Panc1 (cell line): ENCODE measurements around the gene CFAP77. TPM values are rescaled to one million over a fixed set of nuclear protein-coding genes. Genes with fewer than 3 reads are reported as not detected.

Experiments
- ATAC-seq: fragments of 200-7000 bp; cut with Tn5 transposase; 2 replicates; pipeline ENCODE4 v1.9.1; 2020; ENCODE audit warnings: mild to moderate bottlenecking, moderate library complexity
- BruUV-seq: library from RNA; stranded (reverse); fragments of 400-500 nt; replicated peaks from 2 replicates; lab custom pipeline; 2021; lab: Mats Ljungman, UMichigan
- CTCF ChIA-PET: fragments of 300-600 bp; sonication (Branson Sonifier 250); formaldehyde crosslinking; loops from one replicate; lab custom pipeline; 2022; ENCODE audit warnings: antibody characterized with exemption; lab: Charles Lee
- POLR2A ChIA-PET: fragments of 300-600 bp; sonication (Branson Sonifier 250); formaldehyde crosslinking; loops from one replicate; lab custom pipeline; 2022; ENCODE audit warnings: antibody characterized with exemption; lab: Charles Lee
- DNase-seq: peaks from one replicate; pipeline ENCODE4 v3.0.0-alpha.2; 2010; ENCODE audit warnings: low read depth, low spot score
- H3K27ac ChIP-seq: 2 replicates; pipeline ENCODE4 v1.5.1; 2011; ENCODE audit warnings: mild to moderate bottlenecking, low read length, inconsistent platforms
- H3K27me3 ChIP-seq: fragments of 200-500 bp; sonication (Bioruptor generic); 2 replicates; pipeline ENCODE4 v1.6.0; 2014; ENCODE audit warnings: low read length, inconsistent platforms; ENCODE audit not compliant: control insufficient read depth, insufficient read depth
- H3K36me3 ChIP-seq: fragments of 200-500 bp; sonication (Bioruptor generic); 2 replicates; pipeline ENCODE4 v1.5.1; 2014; ENCODE audit warnings: inconsistent platforms, mild to moderate bottlenecking, low read length, moderate library complexity; ENCODE audit not compliant: control insufficient read depth, insufficient read depth
- H3K4me1 ChIP-seq: 2 replicates; pipeline ENCODE4 v1.5.1; 2011; ENCODE audit warnings: inconsistent platforms, mild to moderate bottlenecking, low read length, moderate library complexity; ENCODE audit not compliant: control insufficient read depth, insufficient read depth
- H3K4me3 ChIP-seq, 2 experiments: 2 replicates each; pipeline ENCODE4 v1.5.1; 2011 to 2012; ENCODE audit warnings: low read depth in 2 of 2, low read length in 2 of 2, mild to moderate bottlenecking in 2 of 2, inconsistent platforms in 1 of 2, moderate library complexity in 1 of 2
- H3K9me3 ChIP-seq: fragments of 200-500 bp; sonication (Bioruptor generic); 2 replicates; pipeline ENCODE4 v1.5.1; 2014; ENCODE audit warnings: low read depth, mild to moderate bottlenecking, inconsistent platforms, low read length, moderate library complexity; ENCODE audit not compliant: control insufficient read depth, insufficient read depth
- POLR2AphosphoS5 ChIP-seq: IDR thresholded peaks from 2 replicates; pipeline ENCODE4 v1.6.1; 2012; ENCODE audit warnings: mild to moderate bottlenecking, low read depth, low read length, moderate library complexity
- REST ChIP-seq, 2 experiments: IDR thresholded peaks; 2 replicates each; pipeline ENCODE4 v1.6.1; 2011 to 2012; ENCODE audit warnings: low read depth in 2 of 2, control low read depth in 1 of 2, low read length in 1 of 2, mild to moderate bottlenecking in 1 of 2, moderate library complexity in 1 of 2; ENCODE audit not compliant: insufficient read depth in 1 of 2
- SIN3A ChIP-seq: IDR thresholded peaks from 2 replicates; pipeline ENCODE4 v1.6.1; 2012; ENCODE audit warnings: low read depth, mild to moderate bottlenecking, low read length, moderate library complexity, borderline replicate concordance; ENCODE audit not compliant: insufficient read depth
- TCF7L2 ChIP-seq: IDR thresholded peaks from 2 replicates; pipeline ENCODE4 v1.6.1; 2011; ENCODE audit warnings: mild to moderate bottlenecking, low read depth, low read length, inconsistent platforms
- in situ Hi-C: cut with HindIII; loops from 2 replicates; pipeline ENCODE4 v1.10.0; 2016; ENCODE audit warnings: low sequenced_read_pairs, low pct_unique_long_range_greater_than_20kb
- intact Hi-C: fragments of 100-400 bp; cut with micrococcal nuclease; formaldehyde crosslinking; loops from one replicate; pipeline ENCODE4 v1.10.0; 2022; ENCODE audit not compliant: unreplicated experiment
- total RNA-seq: library from RNA; stranded (reverse); gene quantifications from one replicate; pipeline ENCODE4 v1.2.1, GENCODE V29; 2021; ENCODE audit not compliant: unreplicated experiment
- TF ChIP-seq, protein P1 (sequence below): fragments of 450-650 bp; IDR thresholded peaks from 2 replicates; pipeline ENCODE4 v1.5.1; 2017; ENCODE audit warnings: mild to moderate bottlenecking

CFAP77 gene
- total RNA-seq, 1 experiment from 2014 or later, result not detected

GRCh38 chr9:132498531-132499210 is 88.7 kb downstream of the CFAP77 start:
- intact Hi-C loops, result no loop called here
- H3K27ac ChIP-seq, result no peak overlapping the region
- in situ Hi-C loops, result no loop called here
- DNase-seq (no peak), ATAC-seq (no peak)
- H3K27me3 ChIP-seq, result no peaks in the 10 kb centered on the region
- H3K4me3 ChIP-seq, result no peak overlapping the region
- ChIA-PET POLR2A (no interaction called here), CTCF (no interaction called here)
- BruUV-seq, result no TSS peak
- no peak for TF ChIP-seq SIN3A
- TF ChIP-seq TCF7L2, result no peak
- no peak for TF ChIP-seq POLR2AphosphoS5
- TF ChIP-seq REST (IDR thresholded peaks at IDR 0.05; ENCODE audit: insufficient read depth in 1 of 2, low read depth in 2 of 2, low read length in 1 of 2), result no peak
- TF ChIP-seq, protein P1, sequence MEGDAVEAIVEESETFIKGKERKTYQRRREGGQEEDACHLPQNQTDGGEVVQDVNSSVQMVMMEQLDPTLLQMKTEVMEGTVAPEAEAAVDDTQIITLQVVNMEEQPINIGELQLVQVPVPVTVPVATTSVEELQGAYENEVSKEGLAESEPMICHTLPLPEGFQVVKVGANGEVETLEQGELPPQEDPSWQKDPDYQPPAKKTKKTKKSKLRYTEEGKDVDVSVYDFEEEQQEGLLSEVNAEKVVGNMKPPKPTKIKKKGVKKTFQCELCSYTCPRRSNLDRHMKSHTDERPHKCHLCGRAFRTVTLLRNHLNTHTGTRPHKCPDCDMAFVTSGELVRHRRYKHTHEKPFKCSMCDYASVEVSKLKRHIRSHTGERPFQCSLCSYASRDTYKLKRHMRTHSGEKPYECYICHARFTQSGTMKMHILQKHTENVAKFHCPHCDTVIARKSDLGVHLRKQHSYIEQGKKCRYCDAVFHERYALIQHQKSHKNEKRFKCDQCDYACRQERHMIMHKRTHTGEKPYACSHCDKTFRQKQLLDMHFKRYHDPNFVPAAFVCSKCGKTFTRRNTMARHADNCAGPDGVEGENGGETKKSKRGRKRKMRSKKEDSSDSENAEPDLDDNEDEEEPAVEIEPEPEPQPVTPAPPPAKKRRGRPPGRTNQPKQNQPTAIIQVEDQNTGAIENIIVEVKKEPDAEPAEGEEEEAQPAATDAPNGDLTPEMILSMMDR, result no peak
- H3K36me3 ChIP-seq, result no peaks in the 10 kb centered on the region
- no peaks in the 10 kb centered on the region for H3K9me3 ChIP-seq
- H3K4me1 ChIP-seq, result no peaks in the 10 kb centered on the region

GRCh38 chr9:132499251-132499650 is 89.2 kb downstream of the CFAP77 start:
- in situ Hi-C loops, result no loop called here
- TF ChIP-seq TCF7L2, result no peak
- no peak for DNase-seq
- ChIA-PET POLR2A (no interaction called here), CTCF (no interaction called here)
- H3K36me3 ChIP-seq, result no peaks in the 10 kb centered on the region
- no peaks in the 10 kb centered on the region for H3K27me3 ChIP-seq
- intact Hi-C loops, result no loop called here
- no peaks in the 10 kb centered on the region for H3K9me3 ChIP-seq
- no peaks in the 10 kb centered on the region for H3K4me1 ChIP-seq
- no TSS peak for BruUV-seq
- H3K4me3 ChIP-seq, result no peak overlapping the region
- no peak overlapping the region for H3K27ac ChIP-seq
- no peak for ATAC-seq

- H3K4me1 ChIP-seq, result no peaks in the 10 kb centered on the region
- H3K4me3 ChIP-seq, result no peak overlapping the region
- CTCF ChIA-PET, result no interaction called here
- intact Hi-C loops (loop anchor here (10.0 kb wide), 1 partner anchor 295 kb away; no protein-coding TSS in a partner anchor), in situ Hi-C loops (no loop called here)
- H3K36me3 ChIP-seq, result no peaks in the 10 kb centered on the region
- DNase-seq (no peak), ATAC-seq (no peak)
- TF ChIP-seq SIN3A, result no peak
- no peak for TF ChIP-seq REST (IDR thresholded peaks at IDR 0.05; ENCODE audit: insufficient read depth in 1 of 2, low read depth in 2 of 2, low read length in 1 of 2)
- TF ChIP-seq POLR2AphosphoS5, result no peak
- TF ChIP-seq, protein P1, result no peak
- TF ChIP-seq TCF7L2, result no peak
- no peaks in the 10 kb centered on the region for H3K9me3 ChIP-seq
- no peak overlapping the region for H3K27ac ChIP-seq
- BruUV-seq, result no TSS peak
- no peaks in the 10 kb centered on the region; the same call in 1 of the 2 replicates for H3K27me3 ChIP-seq
- POLR2A ChIA-PET, result no interaction called here
Observed at GRCh38 chr9:132500193-132500592, 90.2 kb downstream of the CFAP77 start.
